HepG2 (cell line): ENCODE results near the gene P2RY2. TPM values are rescaled to one million over a fixed set of nuclear protein-coding genes. Genes with fewer than 3 reads are reported as not detected.

Experiments used
- BATF2 ChIP-seq: sonication (generic); formaldehyde crosslinking; IDR thresholded peaks from 2 replicates; pipeline ENCODE4 v1.8.0; 2022; ENCODE audit warnings: mild to moderate bottlenecking, missing genetic modification reagents, moderate library complexity
- CBX1 ChIP-seq: IDR thresholded peaks from one replicate; pipeline ENCODE4 v1.6.1; 2016; ENCODE audit warnings: antibody characterized with exemption, low read depth
- HDAC1 ChIP-seq: sonication (generic); formaldehyde crosslinking; IDR thresholded peaks from 2 replicates; pipeline ENCODE4 v1.5.1; 2020; ENCODE audit warnings: mild to moderate bottlenecking, missing genetic modification reagents
- HMG20A ChIP-seq: IDR thresholded peaks from 2 replicates; pipeline ENCODE4 v1.6.1; 2016; ENCODE audit warnings: borderline replicate concordance
- MAX ChIP-seq: IDR thresholded peaks from 2 replicates; pipeline ENCODE4 v1.6.1; 2012; ENCODE audit warnings: inconsistent platforms
- MTERF4 ChIP-seq: sonication (generic); formaldehyde crosslinking; IDR thresholded peaks from 2 replicates; pipeline ENCODE4 v1.8.0; 2023; ENCODE audit warnings: mild to moderate bottlenecking, missing genetic modification reagents
- NR2C2 ChIP-seq: sonication (generic); formaldehyde crosslinking; IDR thresholded peaks from 2 replicates; pipeline ENCODE4 v1.4.0; 2020; ENCODE audit warnings: missing genetic modification reagents, mild to moderate bottlenecking, moderate library complexity, borderline replicate concordance
- PHF20 ChIP-seq: sonication (generic); formaldehyde crosslinking; IDR thresholded peaks from 2 replicates; pipeline ENCODE4 v1.5.0; 2020; ENCODE audit warnings: mild to moderate bottlenecking, missing genetic modification reagents
- RFX1 ChIP-seq: fragments of 450-650 bp; IDR thresholded peaks from 2 replicates; pipeline ENCODE4 v1.6.1; 2017
- RFX5 ChIP-seq: IDR thresholded peaks from 2 replicates; pipeline ENCODE4 v1.6.1; 2011; ENCODE audit warnings: low read depth, low read length, improper control_type of control experiment
- SALL2 ChIP-seq: sonication (generic); formaldehyde crosslinking; IDR thresholded peaks from 2 replicates; pipeline ENCODE4 v1.8.1; 2023; ENCODE audit warnings: mild to moderate bottlenecking, missing genetic modification reagents, inconsistent platforms
- TBL1XR1 ChIP-seq: fragments of 150-350 bp; IDR thresholded peaks from 2 replicates; pipeline ENCODE4 v1.6.1; 2014; ENCODE audit warnings: borderline replicate concordance, low read length; ENCODE audit not compliant: partially characterized antibody
- TBX3 ChIP-seq: fragments of 450-650 bp; IDR thresholded peaks from 2 replicates; pipeline ENCODE4 v1.6.1; 2017; ENCODE audit warnings: antibody characterized with exemption, mild to moderate bottlenecking, inconsistent platforms, borderline replicate concordance
- ZNF180 ChIP-seq: sonication (generic); formaldehyde crosslinking; IDR thresholded peaks from 2 replicates; pipeline ENCODE4 v1.4.0; 2020; ENCODE audit warnings: low read depth, missing genetic modification reagents, borderline replicate concordance
- ZNF264 ChIP-seq: sonication (generic); formaldehyde crosslinking; IDR thresholded peaks from 2 replicates; pipeline ENCODE4 v1.4.0; 2020; ENCODE audit warnings: missing genetic modification reagents
- ZNF274 ChIP-seq: sonication (generic); formaldehyde crosslinking; IDR thresholded peaks from 2 replicates; pipeline ENCODE4 v1.5.1; 2020; ENCODE audit warnings: mild to moderate bottlenecking, missing genetic modification reagents
- ZNF296 ChIP-seq: sonication (generic); formaldehyde crosslinking; conservative IDR thresholded peaks from 2 replicates; pipeline ENCODE4 v1.5.0; 2020; ENCODE audit warnings: mild to moderate bottlenecking, missing genetic modification reagents
- ZNF501 ChIP-seq: sonication (generic); formaldehyde crosslinking; IDR thresholded peaks from 2 replicates; pipeline ENCODE4 v1.5.1; 2020; ENCODE audit warnings: mild to moderate bottlenecking, moderate library complexity, missing genetic modification reagents
- ZNF557 ChIP-seq: sonication (generic); formaldehyde crosslinking; IDR thresholded peaks from 2 replicates; pipeline ENCODE4 v1.4.0; 2020; ENCODE audit warnings: missing genetic modification reagents
- ZNF776 ChIP-seq: sonication (generic); formaldehyde crosslinking; IDR thresholded peaks from 2 replicates; pipeline ENCODE4 v1.4.0; 2020; ENCODE audit warnings: mild to moderate bottlenecking, missing genetic modification reagents
- ZNF788 ChIP-seq: sonication (generic); formaldehyde crosslinking; IDR thresholded peaks from 2 replicates; pipeline ENCODE4 v1.5.0; 2020; ENCODE audit warnings: mild to moderate bottlenecking, missing genetic modification reagents, borderline replicate concordance
- polyA plus RNA-seq, 8 experiments: library from polyadenylated mRNA; depleted of rRNA in 3 of 8; stranded (reverse) in 7 of 8; unstranded in 1 of 8; fragments of >200 nt; fragmentation: Illumina TruSeq in 4 of 8; extraction: Trizol in 4 of 8; gene quantifications; 2 replicates each; pipeline versions ENCODE4 v1.2.1 to v1.2.3, GENCODE V29; 2011 to 2016; ENCODE audit warnings: low read depth in 4 of 8, missing spikeins in 1 of 8, mixed read lengths in 1 of 8; ENCODE audit not compliant: insufficient read depth in 1 of 8
- total RNA-seq, 5 experiments: library from RNA; depleted of rRNA; stranded (reverse); fragments of >200 nt; fragmentation: Illumina TruSeq; extraction: Trizol; gene quantifications; 2 replicates each; pipeline ENCODE4 v1.2.3, GENCODE V29; 2016; ENCODE audit warnings: low read depth in 1 of 5
- TF ChIP-seq, protein P1 (sequence below): sonication (generic); formaldehyde crosslinking; IDR thresholded peaks from 2 replicates; pipeline ENCODE4 v1.9.0; 2022; ENCODE audit warnings: low read depth, missing genetic modification reagents
- TF ChIP-seq, protein P2 (sequence below): fragments of 450-650 bp; IDR thresholded peaks from 2 replicates; pipeline ENCODE4 v1.6.1; 2017

P2RY2 gene
- total and polyA plus RNA-seq, 2 of the 13 experiments (the other 11 are each of a cell fraction or from before 2014, with no cell fraction given), result 0.95 to 3.1 TPM

GRCh38 chr11:73237471-73238290 lies 19.6 kb downstream of the P2RY2 start (continued):
- TF ChIP-seq, protein P1, sequence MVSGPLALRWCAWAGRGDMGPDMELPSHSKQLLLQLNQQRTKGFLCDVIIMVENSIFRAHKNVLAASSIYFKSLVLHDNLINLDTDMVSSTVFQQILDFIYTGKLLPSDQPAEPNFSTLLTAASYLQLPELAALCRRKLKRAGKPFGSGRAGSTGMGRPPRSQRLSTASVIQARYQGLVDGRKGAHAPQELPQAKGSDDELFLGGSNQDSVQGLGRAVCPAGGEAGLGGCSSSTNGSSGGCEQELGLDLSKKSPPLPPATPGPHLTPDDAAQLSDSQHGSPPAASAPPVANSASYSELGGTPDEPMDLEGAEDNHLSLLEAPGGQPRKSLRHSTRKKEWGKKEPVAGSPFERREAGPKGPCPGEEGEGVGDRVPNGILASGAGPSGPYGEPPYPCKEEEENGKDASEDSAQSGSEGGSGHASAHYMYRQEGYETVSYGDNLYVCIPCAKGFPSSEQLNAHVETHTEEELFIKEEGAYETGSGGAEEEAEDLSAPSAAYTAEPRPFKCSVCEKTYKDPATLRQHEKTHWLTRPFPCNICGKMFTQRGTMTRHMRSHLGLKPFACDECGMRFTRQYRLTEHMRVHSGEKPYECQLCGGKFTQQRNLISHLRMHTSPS (CRISPR knock-in tag), result peak; percentile 93
- TF ChIP-seq SALL2 (CRISPR knock-in tag) (peak; percentile 41; the same call in 1 of the 2 replicates), ZNF557 (CRISPR knock-in tag) (peak; percentile 56; the same call in 1 of the 2 replicates), MAX (peak; percentile 77), ZNF264 (CRISPR knock-in tag) (0 out of 2 replicates have a peak, but pooled peaks have one; percentile 38), ZNF274 (CRISPR knock-in tag) (peak; percentile 80), ZNF180 (CRISPR knock-in tag) (no peak), ZNF296 (peak; percentile 47; the same call in 1 of the 2 replicates), TBL1XR1 (no peak), ZNF788 (CRISPR knock-in tag) (peak; percentile 86; the same call in 1 of the 2 replicates), MTERF4 (CRISPR knock-in tag) (no peak), HDAC1 (peak; percentile 71; the same call in 1 of the 2 replicates), RFX1 (no peak), ZNF501 (CRISPR knock-in tag) (peak; percentile 79), CBX1 (peak; percentile 30), NR2C2 (peak; percentile 78; the same call in 1 of the 2 replicates), ZNF776 (CRISPR knock-in tag) (0 out of 2 replicates have a peak, but pooled peaks have one; percentile 31), PHF20 (CRISPR knock-in tag) (no peak; the same call in 1 of the 2 replicates), BATF2 (CRISPR knock-in tag) (no peak), HMG20A (CRISPR knock-in tag) (peak; percentile 76; the same call in 1 of the 2 replicates), RFX5 (no peak), TBX3 (peak; percentile 98)
- TF ChIP-seq, protein P2, sequence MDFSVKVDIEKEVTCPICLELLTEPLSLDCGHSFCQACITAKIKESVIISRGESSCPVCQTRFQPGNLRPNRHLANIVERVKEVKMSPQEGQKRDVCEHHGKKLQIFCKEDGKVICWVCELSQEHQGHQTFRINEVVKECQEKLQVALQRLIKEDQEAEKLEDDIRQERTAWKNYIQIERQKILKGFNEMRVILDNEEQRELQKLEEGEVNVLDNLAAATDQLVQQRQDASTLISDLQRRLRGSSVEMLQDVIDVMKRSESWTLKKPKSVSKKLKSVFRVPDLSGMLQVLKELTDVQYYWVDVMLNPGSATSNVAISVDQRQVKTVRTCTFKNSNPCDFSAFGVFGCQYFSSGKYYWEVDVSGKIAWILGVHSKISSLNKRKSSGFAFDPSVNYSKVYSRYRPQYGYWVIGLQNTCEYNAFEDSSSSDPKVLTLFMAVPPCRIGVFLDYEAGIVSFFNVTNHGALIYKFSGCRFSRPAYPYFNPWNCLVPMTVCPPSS, result no peak
